ENCODE results near the gene KIAA1191.
A peak's percentile ranks its signal among the peaks of the same experiment; 100 is the strongest.

Gene KIAA1191

GRCh38 chr5:176381979-176382378, 20.4 kb upstream of the KIAA1191 start:
- H3K27me3 ChIP-seq (ENCODE audit: insufficient read depth, poor library complexity, severe bottlenecking), result no peaks in the 10 kb centered on the region
- TF ChIP-seq POLR2AphosphoS5 (IDR thresholded peaks at IDR 0.05; ENCODE audit: low read depth), result no peak; the same call in 1 of the 2 replicates
- no peak for TF ChIP-seq SPI1 (IDR thresholded peaks at IDR 0.05; ENCODE audit: borderline replicate concordance, low read depth)
- H3K27ac ChIP-seq (replicated peaks), result no peak overlapping the region
- no peak for DNase-seq (ENCODE audit: low read depth in 1 of 2, low spot score in 1 of 2)
- no peak overlapping the region for H3K4me3 ChIP-seq (replicated peaks; ENCODE audit: insufficient read depth, low read length)

DNA sequence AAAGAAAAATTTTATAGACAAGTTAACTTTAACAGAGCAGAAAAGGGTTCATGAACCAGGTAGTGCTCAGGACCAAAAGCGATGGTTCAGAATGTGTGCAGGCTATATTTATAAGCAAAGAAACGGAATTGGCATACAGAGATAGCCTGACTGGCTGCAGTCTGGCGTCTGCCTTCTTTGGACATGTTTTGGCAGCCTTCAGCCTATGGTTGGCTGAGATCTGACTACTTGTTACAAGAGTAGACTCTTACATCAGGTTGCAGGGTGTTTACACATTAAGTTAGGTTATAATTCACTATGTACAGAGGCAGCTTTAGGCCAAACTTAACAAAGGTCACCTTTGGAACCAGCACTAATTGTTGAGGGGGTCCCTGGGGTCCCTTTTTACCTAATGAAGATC, 19.9 kb upstream of the KIAA1191 start:
- no peak for TF ChIP-seq POLR2AphosphoS5 (IDR thresholded peaks at IDR 0.05; ENCODE audit: low read depth)
- no peak for TF ChIP-seq SPI1 (IDR thresholded peaks at IDR 0.05; ENCODE audit: borderline replicate concordance, low read depth)
- TF ChIP-seq, protein P1, sequence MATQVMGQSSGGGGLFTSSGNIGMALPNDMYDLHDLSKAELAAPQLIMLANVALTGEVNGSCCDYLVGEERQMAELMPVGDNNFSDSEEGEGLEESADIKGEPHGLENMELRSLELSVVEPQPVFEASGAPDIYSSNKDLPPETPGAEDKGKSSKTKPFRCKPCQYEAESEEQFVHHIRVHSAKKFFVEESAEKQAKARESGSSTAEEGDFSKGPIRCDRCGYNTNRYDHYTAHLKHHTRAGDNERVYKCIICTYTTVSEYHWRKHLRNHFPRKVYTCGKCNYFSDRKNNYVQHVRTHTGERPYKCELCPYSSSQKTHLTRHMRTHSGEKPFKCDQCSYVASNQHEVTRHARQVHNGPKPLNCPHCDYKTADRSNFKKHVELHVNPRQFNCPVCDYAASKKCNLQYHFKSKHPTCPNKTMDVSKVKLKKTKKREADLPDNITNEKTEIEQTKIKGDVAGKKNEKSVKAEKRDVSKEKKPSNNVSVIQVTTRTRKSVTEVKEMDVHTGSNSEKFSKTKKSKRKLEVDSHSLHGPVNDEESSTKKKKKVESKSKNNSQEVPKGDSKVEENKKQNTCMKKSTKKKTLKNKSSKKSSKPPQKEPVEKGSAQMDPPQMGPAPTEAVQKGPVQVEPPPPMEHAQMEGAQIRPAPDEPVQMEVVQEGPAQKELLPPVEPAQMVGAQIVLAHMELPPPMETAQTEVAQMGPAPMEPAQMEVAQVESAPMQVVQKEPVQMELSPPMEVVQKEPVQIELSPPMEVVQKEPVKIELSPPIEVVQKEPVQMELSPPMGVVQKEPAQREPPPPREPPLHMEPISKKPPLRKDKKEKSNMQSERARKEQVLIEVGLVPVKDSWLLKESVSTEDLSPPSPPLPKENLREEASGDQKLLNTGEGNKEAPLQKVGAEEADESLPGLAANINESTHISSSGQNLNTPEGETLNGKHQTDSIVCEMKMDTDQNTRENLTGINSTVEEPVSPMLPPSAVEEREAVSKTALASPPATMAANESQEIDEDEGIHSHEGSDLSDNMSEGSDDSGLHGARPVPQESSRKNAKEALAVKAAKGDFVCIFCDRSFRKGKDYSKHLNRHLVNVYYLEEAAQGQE (IDR thresholded peaks at IDR 0.05; ENCODE audit: insufficient replicate concordance, low read depth), result no peak
- TF ChIP-seq GABPA (IDR thresholded peaks at IDR 0.05; ENCODE audit: low read depth), result no peak
- TF ChIP-seq CTCF (IDR thresholded peaks at IDR 0.05; ENCODE audit: insufficient read depth, low read length), result no peak
- H3K27ac ChIP-seq (replicated peaks), result no peak overlapping the region
- no peak for DNase-seq (ENCODE audit: low read depth in 1 of 2, low spot score in 1 of 2)
- H3K4me3 ChIP-seq (replicated peaks; ENCODE audit: insufficient read depth, low read length), result no peak overlapping the region
- H3K27me3 ChIP-seq (ENCODE audit: insufficient read depth, poor library complexity, severe bottlenecking), result no peaks in the 10 kb centered on the region

GRCh38 chr5:176379881-176380280, 18.3 kb upstream of the KIAA1191 start:
- Histone ChIP-seq H3K27me3 (ENCODE audit: insufficient read depth, poor library complexity, severe bottlenecking) (no peaks in the 10 kb centered on the region), H3K27ac (replicated peaks) (no peak overlapping the region), H3K4me3 (replicated peaks; ENCODE audit: insufficient read depth, low read length) (no peak overlapping the region)
- DNase-seq (ENCODE audit: low read depth in 1 of 2, low spot score in 1 of 2), result peak in 1 of 2 experiments; percentile 17
- TF ChIP-seq SPI1 (IDR thresholded peaks at IDR 0.05; ENCODE audit: borderline replicate concordance, low read depth) (peak; percentile 74; the same call in 1 of the 2 replicates), POLR2AphosphoS5 (IDR thresholded peaks at IDR 0.05; ENCODE audit: low read depth) (no peak)

- TF ChIP-seq SPI1 (IDR thresholded peaks at IDR 0.05; ENCODE audit: borderline replicate concordance, low read depth), result no peak
- TF ChIP-seq, protein P1 (IDR thresholded peaks at IDR 0.05; ENCODE audit: insufficient replicate concordance, low read depth), result no peak
- TF ChIP-seq POLR2AphosphoS5 (IDR thresholded peaks at IDR 0.05; ENCODE audit: low read depth), result no peak
- TF ChIP-seq CTCF (IDR thresholded peaks at IDR 0.05; ENCODE audit: insufficient read depth, low read length), result no peak
- TF ChIP-seq GABPA (IDR thresholded peaks at IDR 0.05; ENCODE audit: low read depth), result no peak
- DNase-seq (ENCODE audit: low read depth in 1 of 2, low spot score in 1 of 2), result peak in 1 of 2 experiments; percentile 36
- Histone ChIP-seq H3K4me3 (replicated peaks; ENCODE audit: insufficient read depth, low read length) (no peak overlapping the region), H3K27ac (replicated peaks) (no peak overlapping the region), H3K27me3 (ENCODE audit: insufficient read depth, poor library complexity, severe bottlenecking) (no peaks in the 10 kb centered on the region)
Observed at GRCh38 chr5:176373100-176373818, 11.7 kb upstream of the KIAA1191 start.
